Testis (tissue), 2 donors: ENCODE measurements around the gene ZNF143.

Source experiments
- CTCF ChIP-seq, 3 experiments: fragments of 450-650 bp in 2 of 3; fragments of 200-600 bp in 1 of 3; sonication (generic) in 1 of 3; IDR thresholded peaks; one replicate each; pipeline ENCODE4 v1.5.1; 2016 to 2019; ENCODE audit warnings: antibody characterized with exemption in 3 of 3, mild to moderate bottlenecking in 2 of 3, moderate library complexity in 1 of 3
- POLR2A ChIP-seq: fragments of 450-650 bp; IDR thresholded peaks from one replicate; pipeline ENCODE4 v1.6.1; 2017; ENCODE audit warnings: antibody characterized with exemption, mild to moderate bottlenecking, moderate library complexity

GRCh38 chr11:9489080-9489765, 28.4 kb downstream of the ZNF143 start:
- no peak for TF ChIP-seq CTCF (IDR thresholded peaks at IDR 0.05)
- TF ChIP-seq POLR2A = no peak
